ENCODE results near the gene TXNRD2. TPM values are rescaled to one million over a fixed set of nuclear protein-coding genes. Genes with fewer than 3 reads are reported as not detected.

The TXNRD2 gene
- total RNA-seq, 1 experiment from 2014 or later = 39.9 TPM

- no peak overlapping the region for H3K27ac Mint-ChIP-seq (ENCODE audit: low read depth, unreplicated experiment)
- H3K9me3 Mint-ChIP-seq (ENCODE audit: unreplicated experiment) = no peaks in the 10 kb centered on the region
- H3K27me3 Mint-ChIP-seq (ENCODE audit: insufficient read depth, unreplicated experiment) = no peaks in the 10 kb centered on the region
- no TSS peak for BruUV-seq (replicated peaks)
- peaks cover 14% of the 10 kb centered on the region for H3K36me3 Mint-ChIP-seq (ENCODE audit: insufficient read depth, unreplicated experiment)
- POLR2A ChIA-PET = interaction anchor here (1.3 kb wide), 1 partner anchor 9 kb away, joined by 3 read pairs; no protein-coding TSS in a partner anchor
- no peak overlapping the region for H3K4me3 Mint-ChIP-seq (ENCODE audit: unreplicated experiment)
- no peaks in the 10 kb centered on the region for H3K4me1 Mint-ChIP-seq (ENCODE audit: insufficient read depth, unreplicated experiment)
- no peak for TF ChIP-seq CTCF (IDR thresholded peaks at IDR 0.05; ENCODE audit: unreplicated experiment)
- intact Hi-C loops (cut with micrococcal nuclease) = no loop called here
- DNase-seq (ENCODE audit: unreplicated experiment) = no peak
- CTCF ChIA-PET = interaction anchor here (1.1 kb wide), 1 partner anchor 20 kb away, joined by 5 read pairs; no protein-coding TSS in a partner anchor
Observed at GRCh38 chr22:19968450-19968891, 26.9 kb upstream of the TXNRD2 start.

GRCh38 chr22:19967850-19968449, 26.3 kb upstream of the TXNRD2 start:
- H3K4me3 Mint-ChIP-seq (ENCODE audit: unreplicated experiment) = no peak overlapping the region
- no peak for TF ChIP-seq CTCF (IDR thresholded peaks at IDR 0.05; ENCODE audit: unreplicated experiment)
- no peaks in the 10 kb centered on the region for H3K27me3 Mint-ChIP-seq (ENCODE audit: insufficient read depth, unreplicated experiment)
- POLR2A ChIA-PET = no interaction called here
- H3K4me1 Mint-ChIP-seq (ENCODE audit: insufficient read depth, unreplicated experiment) = peaks cover 3% of the 10 kb centered on the region
- intact Hi-C loops (cut with micrococcal nuclease) = no loop called here
- H3K36me3 Mint-ChIP-seq (ENCODE audit: insufficient read depth, unreplicated experiment) = peaks cover 19% of the 10 kb centered on the region
- H3K27ac Mint-ChIP-seq (ENCODE audit: low read depth, unreplicated experiment) = no peak overlapping the region
- no peak for DNase-seq (ENCODE audit: unreplicated experiment)
- H3K9me3 Mint-ChIP-seq (ENCODE audit: unreplicated experiment) = no peaks in the 10 kb centered on the region
- CTCF ChIA-PET = no interaction called here
- no TSS peak for BruUV-seq (replicated peaks)

GRCh38 chr22:19966908-19967750, 25.5 kb upstream of the TXNRD2 start:
- no peak overlapping the region for H3K27ac Mint-ChIP-seq (ENCODE audit: low read depth, unreplicated experiment)
- CTCF ChIA-PET = interaction anchor here (0.6 kb wide), 1 partner anchor 14 kb away, joined by 3 read pairs; no protein-coding TSS in a partner anchor

More at GRCh38 chr22:19966908-19967750, 25.5 kb upstream of the TXNRD2 start:
- Mint-ChIP-seq H3K4me3 (ENCODE audit: unreplicated experiment) (no peak overlapping the region), H3K36me3 (ENCODE audit: insufficient read depth, unreplicated experiment) (peaks cover 21% of the 10 kb centered on the region), H3K9me3 (ENCODE audit: unreplicated experiment) (no peaks in the 10 kb centered on the region), H3K4me1 (ENCODE audit: insufficient read depth, unreplicated experiment) (peaks cover 5% of the 10 kb centered on the region), H3K27me3 (ENCODE audit: insufficient read depth, unreplicated experiment) (no peaks in the 10 kb centered on the region)
- TF ChIP-seq CTCF (IDR thresholded peaks at IDR 0.05; ENCODE audit: unreplicated experiment) = no peak
- BruUV-seq (replicated peaks) = no TSS peak
- no peak for DNase-seq (ENCODE audit: unreplicated experiment)
- POLR2A ChIA-PET = no interaction called here
- intact Hi-C loops (cut with micrococcal nuclease) = no loop called here
